Gastrocnemius medialis (tissue), 4 donors: ENCODE results near the gene RAD51B. TPM values are rescaled to one million over a fixed set of nuclear protein-coding genes. Genes with fewer than 3 reads are reported as not detected.

ENCODE experiments used
- ATAC-seq, 2 donors: fragments of 150-250 bp; one replicate each; pipeline ENCODE4 v1.9.1; 2016
- DNase-seq, 2 donors: peaks; one replicate each; pipeline ENCODE4 v3.0.0-alpha.2; 2019
- H3K27ac ChIP-seq, 4 donors: fragments of 200-600 bp; sonication (generic); 1 replicate in 1 of 4; 2 replicates in 3 of 4; pipeline ENCODE4 v1.5.1; 2016 to 2018; ENCODE audit warnings: mild to moderate bottlenecking in 2 of 4, moderate library complexity in 1 of 4
- H3K27me3 ChIP-seq, 3 donors: fragments of 200-600 bp; sonication (generic) in 2 of 3; 1 replicate in 1 of 3; 2 replicates in 2 of 3; pipeline versions ENCODE4 v1.5.1 to v1.6.0; 2016 to 2019; ENCODE audit warnings: mild to moderate bottlenecking in 1 of 3, moderate library complexity in 1 of 3
- H3K36me3 ChIP-seq, 2 donors: fragments of 200-600 bp; sonication (generic) in 1 of 2; one replicate each; pipeline ENCODE4 v1.5.1; 2017 to 2018
- H3K4me1 ChIP-seq, 2 donors: fragments of 200-600 bp; sonication (generic) in 1 of 2; one replicate each; pipeline ENCODE4 v1.5.1; 2016 to 2017; ENCODE audit warnings: mild to moderate bottlenecking in 2 of 2
- H3K4me3 ChIP-seq, 4 donors: fragments of 200-600 bp; sonication (generic) in 3 of 4; 1 replicate in 1 of 4; 2 replicates in 3 of 4; pipeline ENCODE4 v1.5.1; 2016 to 2019; ENCODE audit warnings: mild to moderate bottlenecking in 2 of 4
- H3K9me3 ChIP-seq, 3 donors: fragments of 200-600 bp; sonication (generic) in 2 of 3; 1 replicate in 1 of 3; 2 replicates in 2 of 3; pipeline ENCODE4 v1.5.1; 2016 to 2019
- CTCF ChIP-seq, 5 experiments: fragments of 450-650 bp in 3 of 5; fragments of 200-600 bp in 2 of 5; sonication (generic) in 2 of 5; IDR thresholded peaks in 4 of 5; conservative IDR thresholded peaks in 1 of 5; 1 replicate in 4 of 5; 2 replicates in 1 of 5; pipeline ENCODE4 v1.5.1; 2016 to 2019; ENCODE audit warnings: antibody characterized with exemption in 5 of 5, mild to moderate bottlenecking in 3 of 5, moderate library complexity in 3 of 5
- POLR2A ChIP-seq, 2 donors: fragments of 450-650 bp; IDR thresholded peaks; one replicate each; pipeline ENCODE4 v1.6.1; 2017; ENCODE audit warnings: antibody characterized with exemption in 2 of 2, mild to moderate bottlenecking in 2 of 2, moderate library complexity in 2 of 2
- in situ Hi-C, 4 donors: fragments of 200-750 bp; cut with MboI; loops; one replicate each; pipeline versions ENCODE4 v1.15.0 to v1.8.0; 2017; ENCODE audit warnings: low sequenced_read_pairs in 4 of 4
- intact Hi-C: fragments of 100-400 bp; cut with DNase I; formaldehyde crosslinking; loops from one replicate; pipeline ENCODE4 v1.15.1; 2023; ENCODE audit warnings: low total_unique reads
- total RNA-seq, 4 donors: library from RNA; depleted of rRNA; stranded (reverse); fragments of >200 nt; gene quantifications; one replicate each; pipeline versions ENCODE4 v1.1.0 to v1.2.3, GENCODE V29; 2016

Gene RAD51B
- total RNA-seq, 4 donors from 2014 or later, result 1.6 to 3.3 (median 2.4) TPM

DNA sequence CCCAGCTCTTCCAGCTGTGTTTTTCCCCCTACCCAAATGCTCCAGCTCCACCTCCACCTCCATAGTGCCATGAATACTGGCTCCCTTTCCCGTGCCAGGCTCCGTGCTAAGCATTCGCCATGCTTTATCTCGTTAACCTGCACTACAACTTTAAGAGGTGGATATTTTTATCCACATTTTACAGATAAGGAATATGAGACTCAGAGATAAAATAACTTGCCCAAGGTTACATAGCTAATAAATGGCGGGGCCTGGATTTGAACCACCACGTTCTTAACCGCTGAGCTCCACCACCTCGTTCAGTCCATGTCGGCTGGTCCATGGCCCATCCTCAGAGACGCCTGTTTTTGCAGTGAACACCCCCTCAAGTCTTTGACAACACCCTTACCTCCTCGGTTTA is 858.3 kb downstream of the RAD51B start:
- in situ Hi-C loops, result no loop called here
- no peaks in the 10 kb centered on the region for H3K27me3 ChIP-seq
- no peak overlapping the region for H3K4me3 ChIP-seq
- H3K9me3 ChIP-seq, result no peaks in the 10 kb centered on the region
- ATAC-seq (no peak), DNase-seq (peak in 1 of 2 donors; percentile 7)
- no peak for TF ChIP-seq CTCF (IDR thresholded peaks at IDR 0.05 in 4 of 5, conservative IDR thresholded peaks at IDR 0.05 in 1 of 5)
- no peaks in the 10 kb centered on the region for H3K36me3 ChIP-seq
- H3K4me1 ChIP-seq, result peaks cover 19 to 21% of the 10 kb centered on the region in 2 donors
- no peak overlapping the region for H3K27ac ChIP-seq
- intact Hi-C loops, result loop anchor here (10.0 kb wide), 1 partner anchor 733 kb away; no protein-coding TSS in a partner anchor

- no peak for TF ChIP-seq CTCF (IDR thresholded peaks at IDR 0.05 in 4 of 5, conservative IDR thresholded peaks at IDR 0.05 in 1 of 5)
- TF ChIP-seq POLR2A (IDR thresholded peaks at IDR 0.05), result no peak
- no peaks in the 10 kb centered on the region for H3K27me3 ChIP-seq
- ATAC-seq (no peak), DNase-seq (no peak)
- in situ Hi-C loops, result no loop called here
- intact Hi-C loops, result loop anchor here (10.0 kb wide), 1 partner anchor 734 kb away; no protein-coding TSS in a partner anchor
- H3K4me1 ChIP-seq, result peaks cover 21 to 24% of the 10 kb centered on the region in 2 donors
- H3K36me3 ChIP-seq, result no peaks in the 10 kb centered on the region
- no peaks in the 10 kb centered on the region for H3K9me3 ChIP-seq
- H3K27ac ChIP-seq, result no peak overlapping the region
- H3K4me3 ChIP-seq, result no peak overlapping the region
Observed at GRCh38 chr14:68678471-68678870, 858.9 kb downstream of the RAD51B start.

DNA sequence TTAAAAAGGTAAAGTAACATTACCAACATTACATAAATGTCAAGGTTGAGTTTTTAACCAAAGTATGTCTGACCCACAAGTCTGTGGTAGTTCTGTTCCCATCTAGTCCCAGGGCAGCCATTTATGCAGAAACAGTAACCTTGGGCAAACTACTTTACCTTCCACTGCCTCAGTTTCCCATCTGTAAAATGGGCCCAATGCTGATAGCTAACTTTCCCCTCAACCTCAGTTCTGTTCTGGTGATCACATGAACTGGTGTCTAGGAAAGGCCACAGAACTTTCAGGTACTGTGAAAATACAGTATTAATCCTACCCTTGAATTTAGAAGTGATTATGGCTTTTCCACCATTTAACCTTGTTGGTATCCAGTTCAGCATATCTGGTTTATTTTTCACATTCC is 859.7 kb downstream of the RAD51B start:
- Histone ChIP-seq H3K36me3 (no peaks in the 10 kb centered on the region), H3K4me3 (no peak overlapping the region), H3K27me3 (no peaks in the 10 kb centered on the region), H3K27ac (no peak overlapping the region), H3K9me3 (no peaks in the 10 kb centered on the region), H3K4me1 (peaks cover 26 to 31% of the 10 kb centered on the region in 2 donors)
- no peak for TF ChIP-seq POLR2A (IDR thresholded peaks at IDR 0.05)
- TF ChIP-seq CTCF (IDR thresholded peaks at IDR 0.05 in 4 of 5, conservative IDR thresholded peaks at IDR 0.05 in 1 of 5), result no peak
- in situ Hi-C loops (no loop called here), intact Hi-C loops (loop anchor here (10.0 kb wide), 1 partner anchor 734 kb away; no protein-coding TSS in a partner anchor)
- ATAC-seq (no peak), DNase-seq (no peak)

DNA sequence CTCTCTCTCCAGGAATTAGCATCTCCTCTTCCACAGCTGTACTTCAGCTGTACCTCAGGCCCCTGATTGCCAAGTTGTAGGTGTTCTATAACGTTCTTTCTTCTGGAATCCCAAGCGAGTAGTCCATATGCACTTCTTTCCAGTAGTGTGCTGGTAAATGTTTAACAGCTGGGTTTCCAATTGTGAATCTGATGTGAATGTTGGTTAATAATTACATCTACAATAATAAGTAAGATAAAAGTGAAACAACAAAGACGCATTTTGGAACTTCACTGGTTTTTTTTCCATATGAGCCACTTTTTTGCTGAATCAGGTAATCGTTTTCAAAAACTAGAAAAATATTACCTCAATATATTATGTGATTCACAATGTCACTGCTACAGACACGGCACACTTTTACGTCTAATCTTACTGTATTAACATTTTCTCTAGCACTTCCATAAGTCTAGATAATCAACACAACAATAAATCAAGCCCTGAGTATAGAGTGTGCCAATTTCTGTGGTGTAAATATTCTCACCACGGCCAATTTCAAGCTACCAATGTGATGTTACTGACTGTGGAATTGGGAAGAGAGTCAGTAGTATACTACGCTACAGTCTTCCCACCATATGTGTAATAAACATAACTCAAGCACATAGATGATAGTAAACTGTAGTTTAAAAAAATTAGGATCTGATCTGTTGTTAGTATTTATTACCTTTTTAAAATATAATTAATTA is 860.3 kb downstream of the RAD51B start:
- TF ChIP-seq POLR2A (IDR thresholded peaks at IDR 0.05), result no peak
- TF ChIP-seq CTCF (IDR thresholded peaks at IDR 0.05 in 4 of 5, conservative IDR thresholded peaks at IDR 0.05 in 1 of 5), result no peak
- ATAC-seq (no peak), DNase-seq (no peak)
- Histone ChIP-seq H3K27me3 (no peaks in the 10 kb centered on the region), H3K27ac (peak overlapping the region in 3 of 4 donors; percentile 66 to 77 (median 74)), H3K4me1 (peaks cover 30 to 35% of the 10 kb centered on the region in 2 donors), H3K4me3 (no peak overlapping the region), H3K9me3 (no peaks in the 10 kb centered on the region), H3K36me3 (no peaks in the 10 kb centered on the region)
- in situ Hi-C loops (no loop called here), intact Hi-C loops (loop anchor here (10.0 kb wide), 1 partner anchor 735 kb away; no protein-coding TSS in a partner anchor)
